GM23338 (cell line): ENCODE data around the gene PRKAR1A. TPM values are rescaled to one million over a fixed set of nuclear protein-coding genes. Genes with fewer than 3 reads are reported as not detected.

Experiments used
- ATAC-seq: fragments of 200-7000 bp; cut with Tn5 transposase; 3 replicates; pipeline ENCODE4 v1.9.1; 2020
- DNase-seq: peaks from one replicate; pipeline ENCODE4 v3.0.0-alpha.2; 2015; ENCODE audit warnings: low spot score
- H2AFZ ChIP-seq: fragments of 200-600 bp; sonication (generic); 2 replicates; pipeline ENCODE4 v1.8.0; 2016; ENCODE audit warnings: antibody characterized with exemption, mild to moderate bottlenecking, moderate library complexity
- H3F3A ChIP-seq: fragments of 200-600 bp; sonication (generic); replicated peaks from 2 replicates; pipeline ENCODE4 v1.8.0; 2017; ENCODE audit warnings: antibody characterized with exemption, mixed run types, low read depth
- H3K27ac ChIP-seq: fragments of 200-600 bp; sonication (generic); 2 replicates; pipeline ENCODE4 v1.6.1; 2016; ENCODE audit warnings: low read depth
- H3K27me3 ChIP-seq: fragments of 200-600 bp; sonication (generic); 2 replicates; pipeline ENCODE4 v1.8.0; 2016; ENCODE audit warnings: mild to moderate bottlenecking, mixed run types, moderate library complexity; ENCODE audit not compliant: insufficient read depth
- H3K36me3 ChIP-seq: fragments of 200-600 bp; sonication (generic); 2 replicates; pipeline ENCODE4 v1.8.0; 2016; ENCODE audit warnings: mild to moderate bottlenecking; ENCODE audit not compliant: insufficient read depth
- H3K4me1 ChIP-seq: fragments of 200-600 bp; sonication (generic); 2 replicates; pipeline ENCODE4 v1.8.0; 2016; ENCODE audit warnings: mild to moderate bottlenecking, moderate library complexity; ENCODE audit not compliant: insufficient read depth
- H3K4me2 ChIP-seq: fragments of 200-600 bp; sonication (generic); 2 replicates; pipeline ENCODE4 v1.7.1; 2017; ENCODE audit warnings: mixed run types
- H3K4me3 ChIP-seq: fragments of 200-600 bp; sonication (generic); 2 replicates; pipeline ENCODE4 v1.6.1; 2016; ENCODE audit warnings: mixed run types
- H3K79me2 ChIP-seq: fragments of 200-600 bp; sonication (generic); replicated peaks from 2 replicates; pipeline ENCODE4 v1.8.0; 2017; ENCODE audit warnings: mild to moderate bottlenecking; ENCODE audit not compliant: insufficient read depth
- H3K9me2 ChIP-seq: fragments of 200-600 bp; sonication (generic); 2 replicates; pipeline ENCODE4 v1.8.0; 2017; ENCODE audit not compliant: insufficient read depth
- H4K20me1 ChIP-seq: fragments of 200-600 bp; sonication (generic); replicated peaks from 2 replicates; pipeline ENCODE4 v1.8.0; 2017; ENCODE audit warnings: mild to moderate bottlenecking; ENCODE audit not compliant: insufficient read depth
- H3K27ac Mint-ChIP-seq: 2 replicates; pipeline ENCODE4 v1.8.0; 2020; ENCODE audit warnings: inconsistent platforms, mild to moderate bottlenecking, moderate library complexity, mixed read lengths
- H3K27me3 Mint-ChIP-seq: 3 replicates; pipeline ENCODE4 v1.8.0; 2022; ENCODE audit warnings: low read depth, mild to moderate bottlenecking, moderate library complexity, mixed read lengths, inconsistent platforms; ENCODE audit not compliant: insufficient read depth, poor library complexity
- H3K36me3 Mint-ChIP-seq: 3 replicates; pipeline ENCODE4 v1.8.0; 2021; ENCODE audit warnings: low read depth, mild to moderate bottlenecking, inconsistent platforms, moderate library complexity, mixed read lengths
- H3K4me1 Mint-ChIP-seq: 3 replicates; pipeline ENCODE4 v1.8.0; 2020; ENCODE audit warnings: mild to moderate bottlenecking, inconsistent platforms, mixed read lengths
- H3K4me3 Mint-ChIP-seq: 3 replicates; pipeline ENCODE4 v1.8.0; 2021; ENCODE audit warnings: moderate library complexity, mild to moderate bottlenecking, inconsistent platforms, mixed read lengths
- H3K9me3 Mint-ChIP-seq: 3 replicates; pipeline ENCODE4 v1.8.0; 2020; ENCODE audit warnings: moderate library complexity, mild to moderate bottlenecking, inconsistent platforms, mixed read lengths
- EZH2phosphoT487 ChIP-seq: fragments of 200-600 bp; sonication (generic); IDR thresholded peaks from one replicate; pipeline ENCODE4 v1.8.1; 2018; ENCODE audit warnings: antibody characterized with exemption; ENCODE audit not compliant: unreplicated experiment
- NANOG ChIP-seq: IDR thresholded peaks from 2 replicates; pipeline ENCODE4 v1.6.1; 2016; ENCODE audit warnings: antibody characterized with exemption, borderline replicate concordance
- POLR2AphosphoS5 ChIP-seq: IDR thresholded peaks from 2 replicates; pipeline ENCODE4 v1.6.1; 2016; ENCODE audit warnings: antibody characterized with exemption, low read depth
- REST ChIP-seq: IDR thresholded peaks from one replicate; pipeline ENCODE4 v1.6.1; 2018; ENCODE audit warnings: antibody characterized with exemption; ENCODE audit not compliant: unreplicated experiment
- ZNF114 ChIP-seq: fragments of 250-450 bp; sonication (Bioruptor Pico); IDR thresholded peaks from 2 replicates; pipeline ENCODE4 v1.5.0; 2020; ENCODE audit warnings: mild to moderate bottlenecking, moderate library complexity
- ZNF331 ChIP-seq: fragments of 250-450 bp; sonication (Bioruptor Pico); IDR thresholded peaks from 2 replicates; pipeline ENCODE4 v1.5.0; 2020; ENCODE audit warnings: low read depth, mild to moderate bottlenecking, moderate library complexity
- ZNF462 ChIP-seq: fragments of 250-450 bp; sonication (Bioruptor Pico); IDR thresholded peaks from 2 replicates; pipeline ENCODE4 v1.5.0; 2020; ENCODE audit warnings: mild to moderate bottlenecking, moderate library complexity
- polyA plus RNA-seq: library from polyadenylated mRNA; unstranded; fragments of >200 nt; fragmentation: Nextera tagmentation; extraction: Ambion mirVana; gene quantifications from 2 replicates; pipeline ENCODE4 v1.2.1, GENCODE V29; 2016
- total RNA-seq: library from RNA; depleted of rRNA; stranded (reverse); fragments of >200 nt; shearing (Covaris generic); gene quantifications from 2 replicates; pipeline ENCODE4 v1.2.3, GENCODE V29; 2014

Gene PRKAR1A
- total and polyA plus RNA-seq, 2 experiments from 2014 or later, result 90.1 to 100 TPM

DNA sequence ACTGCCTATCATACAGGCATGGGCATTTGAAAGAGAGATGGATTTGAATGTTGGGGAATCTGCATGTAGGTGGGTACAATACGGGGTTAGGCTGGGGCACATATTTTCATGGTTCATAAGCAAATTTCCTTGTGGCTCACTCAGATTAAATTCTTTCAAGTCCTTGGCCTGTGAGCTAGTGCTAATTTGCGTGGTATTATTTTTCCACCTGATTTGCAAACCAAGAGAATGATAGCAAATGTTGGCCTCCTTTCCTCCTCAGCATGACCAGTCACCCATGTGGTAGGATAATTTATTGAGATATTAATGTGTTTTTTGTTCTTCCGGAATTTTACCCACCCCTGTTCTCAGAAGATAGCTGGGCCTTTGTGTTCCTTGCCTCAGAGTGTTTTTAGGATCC, 66.0 kb downstream of the PRKAR1A start (continued):
- TF ChIP-seq ZNF462 (CRISPR knock-in tag) (no peak), REST (no peak), ZNF331 (CRISPR knock-in tag) (no peak), POLR2AphosphoS5 (no peak)

DNA sequence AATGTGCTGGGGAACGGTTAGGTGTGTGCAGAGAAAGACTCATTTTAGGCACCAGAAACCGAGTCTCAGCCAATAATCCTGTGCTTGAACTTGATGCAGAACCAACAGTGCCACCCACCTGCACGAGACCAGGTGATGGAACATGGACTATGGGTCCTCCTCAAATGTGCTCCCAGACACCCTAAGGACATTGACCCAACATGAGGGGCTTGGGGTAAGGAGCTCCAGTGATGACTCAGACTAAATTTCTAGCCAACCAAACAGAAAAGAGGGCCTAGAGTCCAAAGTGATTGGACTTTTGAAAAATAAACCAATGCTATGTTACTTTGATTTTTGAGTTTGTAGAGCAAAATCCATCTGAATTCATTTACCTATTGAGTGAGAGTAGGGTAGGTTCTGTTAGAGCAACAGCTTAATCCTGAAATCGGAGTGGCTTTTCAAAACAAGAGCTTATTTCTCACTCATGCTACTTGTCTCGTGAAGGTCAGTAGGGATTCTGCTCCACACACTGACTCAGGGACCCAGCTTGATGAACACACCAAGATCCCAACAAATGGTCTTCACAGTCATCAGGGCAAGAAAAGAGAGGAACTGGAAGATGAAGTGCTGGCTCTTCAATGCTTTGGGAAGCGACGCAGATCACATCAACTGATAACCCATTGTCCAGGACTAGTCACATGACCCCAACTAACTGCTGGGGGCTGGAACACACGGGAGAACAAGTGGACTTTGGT, 67.1 kb downstream of the PRKAR1A start:
- H3K36me3 Mint-ChIP-seq, result no peaks in the 10 kb centered on the region

More for the DNA sequence above, 67.1 kb downstream of the PRKAR1A start:
- ATAC-seq, result no peak
- Mint-ChIP-seq H3K4me3 (no peak overlapping the region), H3K9me3 (no peaks in the 10 kb centered on the region; the same call in 2 of the 3 replicates), H3K4me1 (no peaks in the 10 kb centered on the region), H3K27ac (no peak overlapping the region), H3K27me3 (peaks cover 2% of the 10 kb centered on the region)
- no peaks in the 10 kb centered on the region for H3K79me2 ChIP-seq
- no peak overlapping the region for H3K4me3 ChIP-seq
- TF ChIP-seq EZH2phosphoT487 (no peak), NANOG (no peak), ZNF331 (CRISPR knock-in tag) (no peak), REST (no peak), ZNF114 (no peak)
- peaks cover 7% of the 10 kb centered on the region; the same call in 1 of the 2 replicates for H3K9me2 ChIP-seq
- no peak overlapping the region for H3K27ac ChIP-seq
- no peak for DNase-seq
- H3K27me3 ChIP-seq, result no peaks in the 10 kb centered on the region
- H2AFZ ChIP-seq, result no peak overlapping the region
- H3K4me2 ChIP-seq, result no peak overlapping the region
- H3K4me1 ChIP-seq, result no peaks in the 10 kb centered on the region
- no peaks in the 10 kb centered on the region for H3F3A ChIP-seq
- H4K20me1 ChIP-seq, result no peaks in the 10 kb centered on the region; the same call in 1 of the 2 replicates
- no peaks in the 10 kb centered on the region for H3K36me3 ChIP-seq
